HG03378 (cell line): Measurements from ENCODE around the gene ATG9A.
"Not testable (repeated sequence)": the region's sequence is repeated elsewhere in the genome, so short reads cannot be mapped to it uniquely, and the experiment has no call there.

Source experiments
- ATAC-seq: cut with Tn5 transposase; IDR thresholded peaks from one replicate; pipeline ENCODE4 v1.9.1; 2021; ENCODE audit warnings: mild to moderate bottlenecking, moderate library complexity; ENCODE audit not compliant: unreplicated experiment

ATG9A gene

GRCh38 chr2:219229305-219230058 lies at the start of gene ATG9A, which contains the start of gene ANKZF1:
Gene ATG9A (minus strand): TSS chr2:219229636. CDS start chr2:219228024, 1,612 bp downstream.
Gene ANKZF1 (plus strand): TSS chr2:219229806. CDS start chr2:219230258, 452 bp downstream.
- ATAC-seq, result peak; percentile 94

GRCh38 chr2:219278655-219279150 lies 49.3 kb upstream of the ATG9A start:
- ATAC-seq, result no peak

GRCh38 chr2:219277703-219278654 lies 48.5 kb upstream of the ATG9A start:
- no peak for ATAC-seq

- ATAC-seq, result no peak
Observed at GRCh38 chr2:219274361-219274921, 45.0 kb upstream of the ATG9A start.

- ATAC-seq, result no peak
Observed at GRCh38 chr2:219273937-219274336, 44.5 kb upstream of the ATG9A start.

GRCh38 chr2:219272995-219273394 lies 43.6 kb upstream of the ATG9A start:
- ATAC-seq, result no peak

- no peak for ATAC-seq
Observed at GRCh38 chr2:219272356-219272755, 42.9 kb upstream of the ATG9A start.

GRCh38 chr2:219271021-219271420 lies 41.6 kb upstream of the ATG9A start:
- no peak for ATAC-seq

- no peak for ATAC-seq
Observed at GRCh38 chr2:219270055-219270372, 40.6 kb upstream of the ATG9A start.

- no peak for ATAC-seq
Observed at GRCh38 chr2:219269362-219270054, 40.1 kb upstream of the ATG9A start.

GRCh38 chr2:219268294-219268693 lies 38.9 kb upstream of the ATG9A start:
- no peak for ATAC-seq

GRCh38 chr2:219266886-219267285 lies 37.5 kb upstream of the ATG9A start:
- no peak for ATAC-seq

GRCh38 chr2:219266232-219266631 lies 36.8 kb upstream of the ATG9A start:
- no peak for ATAC-seq

- ATAC-seq, result no peak
Observed at GRCh38 chr2:219261024-219261855, 31.8 kb upstream of the ATG9A start.

GRCh38 chr2:219258942-219259341 lies 29.5 kb upstream of the ATG9A start:
- ATAC-seq, result not testable (repeated sequence)

- ATAC-seq, result peak; percentile 35
Observed at GRCh38 chr2:219254590-219255201, 25.3 kb upstream of the ATG9A start.

GRCh38 chr2:219253753-219254589 lies 24.5 kb upstream of the ATG9A start, which contains the start of gene TUBA4A:
Gene TUBA4A (minus strand): TSS chr2:219253918. CDS start chr2:219253858, 60 bp downstream.
- ATAC-seq, result peak; percentile 32
